ENCODE data around the gene OR10G2.
"Not testable (repeated sequence)": the region's sequence is repeated elsewhere in the genome, so short reads cannot be mapped to it uniquely, and the experiment has no call there.

The OR10G2 gene

DNA sequence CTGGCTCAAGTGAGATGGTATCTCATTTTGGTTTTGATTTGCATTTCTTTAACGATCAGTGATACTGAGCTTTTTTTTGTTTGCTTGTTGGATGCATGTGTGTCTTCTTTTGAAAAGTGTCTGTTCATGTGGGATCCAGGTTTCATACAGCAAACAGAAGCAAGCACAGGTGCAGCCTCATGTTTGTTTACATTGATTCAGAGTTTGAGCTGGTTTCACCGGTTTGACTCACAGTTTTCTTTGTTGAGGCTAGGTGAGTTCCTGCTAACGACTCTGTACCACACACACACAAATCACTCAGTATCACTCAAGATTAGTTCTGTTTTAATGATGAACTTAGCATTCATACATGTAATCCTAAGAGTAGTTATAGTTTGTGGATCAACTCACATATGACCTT, 3.7 kb downstream of the OR10G2 start:
- peaks cover 7% of the 10 kb centered on the region for H3K9me3 Mint-ChIP-seq
- H3K4me3 Mint-ChIP-seq = no peak overlapping the region
- no peaks in the 10 kb centered on the region for H3K4me1 Mint-ChIP-seq
- H3K27me3 Mint-ChIP-seq = peaks cover 9% of the 10 kb centered on the region
- H3K27ac Mint-ChIP-seq = no peak overlapping the region
- no peak for DNase-seq
- H3K36me3 Mint-ChIP-seq (ENCODE audit: low read depth) = no peaks in the 10 kb centered on the region
- ATAC-seq = no peak

DNA sequence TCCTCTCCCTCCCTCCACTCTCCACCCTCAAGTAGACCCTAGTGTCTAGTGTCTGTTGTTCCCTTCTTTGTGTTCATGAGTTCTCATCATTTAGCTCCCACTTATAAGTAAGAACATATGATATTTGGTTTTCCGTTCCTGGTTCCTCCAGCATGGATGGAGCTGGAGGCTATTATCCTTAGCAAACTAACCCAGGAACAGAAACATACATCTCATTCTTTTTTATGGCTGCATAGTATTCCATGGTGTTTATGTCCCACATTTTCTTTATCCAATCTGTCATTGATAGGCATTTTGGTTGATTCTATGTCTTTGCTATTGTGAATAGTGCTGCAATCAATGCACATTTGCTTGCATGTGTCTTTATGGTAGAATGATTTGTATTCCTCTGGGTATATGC, 4.2 kb downstream of the OR10G2 start:
- DNase-seq; H3K27me3 Mint-ChIP-seq; H3K4me3 Mint-ChIP-seq; H3K36me3 Mint-ChIP-seq (ENCODE audit: low read depth); H3K27ac Mint-ChIP-seq; H3K4me1 Mint-ChIP-seq; ATAC-seq; H3K9me3 Mint-ChIP-seq: not testable (repeated sequence)

DNA sequence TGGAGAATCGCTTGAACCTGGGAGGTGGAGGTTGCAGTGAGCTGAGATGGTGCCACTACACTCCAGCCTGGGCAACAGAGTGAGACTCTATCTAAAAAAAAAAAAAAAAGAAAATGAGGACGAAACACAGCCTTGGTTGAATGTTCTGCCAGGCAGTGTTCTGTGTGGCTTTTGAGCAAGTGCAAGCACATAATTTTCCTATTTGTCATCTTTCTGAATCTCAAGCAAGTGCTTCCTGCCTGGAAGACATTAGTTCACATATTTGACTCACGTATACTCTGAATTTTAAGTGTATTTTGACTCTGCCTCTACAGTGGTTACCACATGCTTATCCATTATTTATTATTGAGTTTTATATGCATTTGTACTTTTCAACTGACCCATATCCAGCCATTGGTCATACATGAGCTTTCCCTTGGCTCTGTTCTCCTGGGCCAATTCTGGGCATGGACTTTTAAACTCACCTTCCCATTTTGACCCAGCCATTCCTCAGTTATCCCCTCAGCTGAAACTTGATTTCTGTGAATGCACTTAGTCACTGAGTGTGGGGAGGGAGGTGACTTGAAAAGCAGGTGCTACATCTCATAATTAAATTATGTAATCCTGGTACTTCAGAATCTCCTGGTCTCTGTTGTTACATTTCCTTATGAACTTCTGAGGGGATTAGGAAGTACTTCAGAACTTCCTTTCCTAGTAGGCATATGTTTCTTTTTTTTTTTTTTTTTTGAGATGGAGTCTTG, 8.1 kb downstream of the OR10G2 start:
- Mint-ChIP-seq H3K27me3 (peaks cover 9% of the 10 kb centered on the region), H3K27ac (no peak overlapping the region), H3K4me1 (no peaks in the 10 kb centered on the region), H3K4me3 (no peak overlapping the region), H3K9me3 (peaks cover 7% of the 10 kb centered on the region), H3K36me3 (ENCODE audit: low read depth) (no peaks in the 10 kb centered on the region)
- no peak for ATAC-seq
- no peak for DNase-seq

DNA sequence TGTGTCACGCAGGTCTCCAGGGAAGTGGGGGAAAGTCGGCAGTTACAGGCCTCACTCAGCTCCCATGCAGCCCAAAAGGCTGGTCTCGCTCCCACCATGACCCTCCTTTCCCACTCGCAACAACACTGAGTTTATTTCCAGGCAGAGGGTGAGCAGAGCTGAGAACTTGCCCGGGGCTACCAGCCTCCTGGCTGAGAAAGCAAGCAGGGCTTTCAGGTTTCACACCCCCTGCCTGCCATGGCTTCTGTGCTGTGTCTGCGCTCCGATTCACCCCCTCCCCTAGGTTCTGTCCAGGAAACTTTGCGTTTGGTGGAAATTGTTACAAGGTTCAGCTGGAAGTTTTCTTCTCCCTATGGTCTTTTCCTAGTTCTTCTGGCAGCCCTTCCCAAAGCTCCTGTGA, 17.1 kb downstream of the OR10G2 start:
- no peak for ATAC-seq
- peaks cover 5% of the 10 kb centered on the region for H3K27me3 Mint-ChIP-seq
- H3K9me3 Mint-ChIP-seq = no peaks in the 10 kb centered on the region
- no peak for DNase-seq
- H3K27ac Mint-ChIP-seq = no peak overlapping the region
- H3K4me1 Mint-ChIP-seq = no peaks in the 10 kb centered on the region
- no peak overlapping the region for H3K4me3 Mint-ChIP-seq
- no peaks in the 10 kb centered on the region for H3K36me3 Mint-ChIP-seq (ENCODE audit: low read depth)

DNA sequence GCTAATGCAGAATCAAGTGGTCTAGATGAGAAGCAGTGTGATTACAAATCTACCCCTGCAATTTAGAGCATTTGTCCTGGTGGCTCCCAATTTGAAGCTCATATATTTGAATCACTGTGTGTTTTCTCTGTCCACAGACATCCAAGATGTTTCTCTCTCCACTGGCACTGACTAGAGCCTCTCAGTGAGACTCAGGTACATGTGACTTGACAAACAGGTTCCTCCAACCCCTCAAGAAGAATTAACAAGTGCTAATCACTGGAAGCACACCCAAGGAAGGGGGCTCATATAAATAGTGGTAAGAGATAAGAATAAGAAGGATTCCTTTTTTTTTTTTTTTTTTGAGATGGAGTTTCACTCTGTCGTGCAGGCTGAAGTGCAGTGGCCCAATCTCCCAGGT, 20.5 kb downstream of the OR10G2 start:
- no peaks in the 10 kb centered on the region for H3K4me1 Mint-ChIP-seq
- no peaks in the 10 kb centered on the region for H3K9me3 Mint-ChIP-seq
- H3K27ac Mint-ChIP-seq = no peak overlapping the region
- DNase-seq (no peak), ATAC-seq (no peak)
- H3K36me3 Mint-ChIP-seq (ENCODE audit: low read depth) = no peaks in the 10 kb centered on the region
- H3K4me3 Mint-ChIP-seq = no peak overlapping the region
- peaks cover 7% of the 10 kb centered on the region for H3K27me3 Mint-ChIP-seq

DNA sequence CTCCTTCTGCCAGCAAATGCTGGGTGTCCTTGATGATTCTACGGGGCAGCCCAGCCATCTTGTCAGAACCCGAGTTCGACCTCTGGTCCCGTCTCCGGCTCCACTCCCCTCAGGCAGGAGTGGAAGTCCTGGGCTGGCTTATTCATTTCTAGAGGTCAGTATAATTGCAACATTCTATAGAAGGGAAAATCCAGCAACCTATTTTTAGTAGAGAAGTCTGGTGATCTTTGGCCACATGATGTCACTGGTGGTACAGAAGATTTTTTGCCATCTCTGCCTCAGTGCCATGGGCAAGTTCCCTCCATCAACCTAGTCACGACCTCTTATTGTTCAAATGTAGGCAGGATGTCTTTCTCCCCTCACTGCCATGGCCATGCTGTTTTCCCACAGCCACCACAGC, 22.4 kb downstream of the OR10G2 start:
- no peak overlapping the region for H3K4me3 Mint-ChIP-seq
- ATAC-seq (no peak), DNase-seq (no peak)
- H3K9me3 Mint-ChIP-seq = no peaks in the 10 kb centered on the region
- no peaks in the 10 kb centered on the region for H3K36me3 Mint-ChIP-seq (ENCODE audit: low read depth)
- H3K27ac Mint-ChIP-seq = no peak overlapping the region
- H3K27me3 Mint-ChIP-seq = peaks cover 13% of the 10 kb centered on the region
- H3K4me1 Mint-ChIP-seq = no peaks in the 10 kb centered on the region

DNA sequence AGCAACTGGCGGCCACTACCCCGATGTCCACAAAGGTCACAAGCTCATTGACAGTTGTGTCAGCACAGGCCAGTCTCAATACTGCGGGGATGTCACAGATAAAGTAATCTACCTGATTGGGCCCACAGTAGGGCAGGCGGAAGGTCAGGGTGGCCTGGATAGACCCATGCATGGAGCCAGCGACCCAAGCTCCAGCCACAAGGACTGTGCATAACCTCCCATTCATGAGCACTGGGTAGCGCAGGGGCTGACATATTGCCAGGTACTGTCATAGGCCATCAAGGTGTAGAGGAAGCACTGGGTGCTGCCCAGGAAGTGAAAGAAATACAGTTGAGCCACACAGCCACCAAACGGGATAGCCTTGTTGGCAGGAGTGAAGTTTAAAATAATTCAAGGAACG, 32.6 kb downstream of the OR10G2 start:
- DNase-seq; ATAC-seq; H3K36me3 Mint-ChIP-seq (ENCODE audit: low read depth); H3K27me3 Mint-ChIP-seq; H3K4me1 Mint-ChIP-seq; H3K9me3 Mint-ChIP-seq; H3K27ac Mint-ChIP-seq; H3K4me3 Mint-ChIP-seq: not testable (repeated sequence)

DNA sequence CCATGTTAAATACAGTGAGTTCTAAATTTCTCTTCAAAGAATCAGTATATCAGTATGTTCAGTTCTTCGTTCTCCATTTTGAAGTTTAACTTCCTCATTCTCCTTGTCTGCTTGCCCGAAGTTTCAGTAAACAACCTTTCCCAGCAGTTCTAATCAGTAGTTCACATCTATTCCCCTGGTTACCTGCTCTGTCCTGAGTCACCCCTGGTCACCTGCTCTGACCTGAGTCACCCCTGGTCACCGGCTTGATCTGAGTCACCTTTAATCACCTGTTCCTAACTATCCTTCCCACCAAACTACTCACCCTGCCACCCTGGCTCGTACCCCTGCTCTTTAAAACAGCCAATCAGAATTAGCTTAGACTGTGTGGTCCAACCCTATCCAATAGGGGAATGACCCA, 45.4 kb downstream of the OR10G2 start:
- no peak for DNase-seq
- ATAC-seq = no peak
- Mint-ChIP-seq H3K27me3 (peaks cover 5% of the 10 kb centered on the region), H3K27ac (no peak overlapping the region), H3K9me3 (peaks cover 20% of the 10 kb centered on the region), H3K4me1 (no peaks in the 10 kb centered on the region), H3K4me3 (no peak overlapping the region), H3K36me3 (ENCODE audit: low read depth) (peaks cover 3% of the 10 kb centered on the region)

Data from activated naive CD8-positive, alpha-beta T cell treated with anti-CD3 and anti-CD28 coated beads, Interleukin-2, amount 50 U/mL, for 24 hours (primary cell).